GM19397 (cell line): ENCODE data around the gene SRP54.
"Not testable (repeated sequence)": the region's sequence is repeated elsewhere in the genome, so short reads cannot be mapped to it uniquely, and the experiment has no call there.

Source experiments
- ATAC-seq: cut with Tn5 transposase; IDR thresholded peaks from one replicate; pipeline ENCODE4 v1.9.1; 2021; ENCODE audit warnings: mild to moderate bottlenecking, moderate library complexity; ENCODE audit not compliant: unreplicated experiment

Gene SRP54

GRCh38 chr14:34983148-34983760, 462 bp downstream of the SRP54 start:
- peak; percentile 14 for ATAC-seq

GRCh38 chr14:34983786-34984185, 994 bp downstream of the SRP54 start:
- no peak for ATAC-seq

DNA sequence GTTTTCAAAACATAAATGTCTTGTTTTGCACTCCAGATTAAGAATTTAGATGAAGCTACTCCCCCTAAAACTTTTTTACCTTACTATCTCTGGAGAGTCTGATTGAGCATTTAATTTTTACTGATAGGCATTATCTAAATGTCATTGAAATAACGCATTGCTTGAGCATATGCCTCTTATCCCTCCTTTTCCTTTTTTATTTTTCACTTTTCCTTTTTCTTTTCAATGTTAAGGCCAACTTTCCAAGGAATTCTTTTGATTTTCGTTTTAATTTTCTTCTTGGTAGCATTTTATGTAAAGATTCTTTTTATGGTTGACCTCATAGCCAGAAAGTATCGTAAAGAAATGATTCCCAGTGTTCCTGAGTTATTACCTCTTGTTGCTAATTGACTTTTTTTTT, 2.9 kb downstream of the SRP54 start:
- ATAC-seq: no peak

GRCh38 chr14:34987180-34987579, 4.4 kb downstream of the SRP54 start:
- ATAC-seq: no peak

DNA sequence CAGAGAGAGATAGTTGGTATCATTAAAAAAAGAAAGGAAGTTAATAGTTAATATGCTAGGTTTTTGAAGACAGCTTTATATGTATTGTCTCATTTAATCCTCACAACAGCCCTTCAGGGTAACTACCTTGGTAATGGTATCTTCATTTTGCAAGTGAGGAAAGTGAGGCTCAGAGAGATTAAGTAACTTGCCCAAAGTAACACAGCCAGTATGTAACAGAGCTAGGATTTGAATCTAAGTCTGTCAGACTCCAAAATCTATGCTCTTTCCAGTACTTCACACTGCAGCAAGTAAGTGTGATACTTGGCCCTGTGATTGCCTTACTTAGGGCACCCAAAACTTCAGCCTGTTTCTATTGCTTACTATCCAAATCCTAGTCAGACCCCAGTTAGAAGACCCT, 7.0 kb downstream of the SRP54 start:
- no peak for ATAC-seq

- no peak for ATAC-seq
Measured at GRCh38 chr14:34993426-34993825, 10.6 kb downstream of the SRP54 start.

DNA sequence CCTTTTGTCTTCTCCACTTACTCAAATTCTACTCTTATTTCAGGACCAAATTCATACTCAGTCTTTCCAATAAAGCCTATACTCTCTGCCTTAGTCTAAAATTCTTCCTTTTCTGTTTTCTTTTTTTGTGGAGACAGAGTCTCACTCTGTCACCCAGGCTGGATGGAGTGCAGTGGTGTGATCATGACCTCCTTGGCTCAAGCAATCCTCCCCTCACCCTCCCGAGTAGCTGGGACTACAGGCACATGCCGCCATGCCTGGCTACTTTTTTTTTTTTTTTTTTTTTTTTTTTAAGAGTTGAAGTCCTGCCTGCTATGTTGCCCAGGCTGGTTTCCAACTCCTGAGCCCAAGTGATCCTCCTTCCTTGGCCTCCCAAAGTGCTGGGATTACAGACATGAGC, 11.9 kb downstream of the SRP54 start:
- no peak for ATAC-seq

GRCh38 chr14:34997762-34998161, 15.0 kb downstream of the SRP54 start:
- no peak for ATAC-seq

DNA sequence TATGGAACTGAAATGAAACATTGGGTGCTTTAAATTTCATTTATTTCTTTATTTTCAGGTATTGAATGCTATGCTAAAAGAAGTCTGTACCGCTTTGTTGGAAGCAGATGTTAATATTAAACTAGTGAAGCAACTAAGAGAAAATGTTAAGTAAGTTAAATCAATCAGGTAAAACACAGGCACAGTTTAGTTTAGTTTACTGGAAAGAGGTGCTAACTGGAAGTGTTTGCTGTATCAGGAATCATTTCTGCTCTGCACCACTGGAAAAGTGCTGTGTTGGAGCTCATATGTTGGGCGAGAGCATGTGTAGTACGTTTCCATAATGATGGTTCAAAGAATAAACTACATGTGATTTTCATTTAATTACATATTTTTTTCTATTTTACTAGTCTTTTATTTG, 16.7 kb downstream of the SRP54 start:
- no peak for ATAC-seq

DNA sequence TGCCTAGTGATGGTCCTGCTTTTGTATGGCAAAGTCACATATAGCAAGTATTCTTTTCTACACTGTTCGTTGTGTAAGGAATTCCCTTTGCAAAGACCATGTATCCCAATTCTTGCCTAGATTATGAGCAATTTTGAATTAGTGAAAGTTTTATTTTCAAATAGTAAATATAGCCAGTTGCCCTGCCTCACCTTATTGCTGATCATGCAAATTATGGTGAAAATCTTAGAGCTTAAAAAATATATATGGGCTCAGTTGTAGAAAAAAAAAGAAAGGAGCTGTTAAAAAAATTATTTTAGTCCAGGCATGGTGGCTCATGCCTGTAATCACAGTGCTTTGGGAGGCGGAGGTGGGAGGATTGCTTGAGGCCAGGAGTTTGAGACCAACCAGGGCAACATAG, 18.8 kb downstream of the SRP54 start:
- ATAC-seq: no peak

GRCh38 chr14:35004839-35005238, 22.0 kb downstream of the SRP54 start:
- no peak for ATAC-seq

DNA sequence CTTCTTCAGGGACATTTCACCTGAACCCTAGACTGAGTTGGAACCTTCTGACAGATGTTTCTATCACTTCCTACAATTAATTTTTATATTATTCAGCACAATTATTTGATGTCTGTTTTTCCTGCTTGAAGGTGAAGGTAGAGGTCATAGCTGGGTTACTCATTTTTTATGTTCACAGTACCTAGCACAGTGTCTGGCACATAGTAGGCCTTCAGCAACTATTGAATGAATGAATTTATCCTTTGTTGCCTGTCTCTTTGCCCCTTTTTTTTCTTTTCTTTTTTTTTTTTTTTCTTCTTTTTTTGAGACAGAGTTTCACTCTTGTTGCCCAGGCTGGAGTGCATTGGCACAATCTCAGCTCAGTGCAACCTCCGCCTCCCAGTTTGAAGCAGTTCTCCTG, 33.8 kb downstream of the SRP54 start:
- no peak for ATAC-seq

DNA sequence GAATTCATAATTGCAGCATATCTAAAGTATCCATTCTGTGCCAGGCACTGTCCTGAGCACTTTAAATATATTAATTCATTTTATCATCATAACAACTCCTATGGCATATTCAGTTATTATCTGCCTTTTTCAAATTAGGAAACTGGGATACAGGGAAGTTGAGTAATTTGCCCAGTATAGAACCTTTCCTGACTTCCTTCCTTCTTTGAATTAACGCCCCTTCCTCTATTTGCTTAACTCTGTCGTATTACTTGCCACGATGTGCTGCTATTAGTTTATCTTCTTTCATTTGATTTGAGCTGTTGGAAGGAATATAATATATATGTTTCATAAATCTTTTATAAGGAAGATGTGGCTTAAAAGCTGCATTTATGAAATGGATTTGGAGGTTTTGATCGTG, 37.9 kb downstream of the SRP54 start:
- ATAC-seq: no peak

DNA sequence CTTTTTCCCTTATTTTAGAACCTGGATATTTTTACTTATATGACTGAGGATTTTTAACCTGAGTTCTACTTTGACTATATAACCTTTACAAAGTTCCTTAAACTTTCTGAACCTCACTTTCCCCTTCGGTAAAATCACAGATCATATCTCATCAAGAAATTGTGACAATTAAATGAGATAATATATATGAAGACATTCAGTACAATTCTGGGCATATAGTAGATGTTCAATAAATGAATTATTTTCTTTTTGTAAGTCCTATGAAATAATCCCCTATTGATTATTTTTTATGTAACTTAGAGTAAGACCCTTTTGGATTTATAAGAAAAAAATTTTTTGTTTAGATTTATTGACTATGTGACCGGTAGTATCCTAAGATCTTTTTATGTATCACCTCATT, 45.6 kb downstream of the SRP54 start:
- no peak for ATAC-seq

- no peak for ATAC-seq
Measured at GRCh38 chr14:35032562-35032961, 49.8 kb downstream of the SRP54 start.

GRCh38 chr14:35034440-35034833, 51.6 kb downstream of the SRP54 start:
- ATAC-seq: no peak

- not testable (repeated sequence) for ATAC-seq
Measured at GRCh38 chr14:35034944-35035554, 52.3 kb downstream of the SRP54 start.

DNA sequence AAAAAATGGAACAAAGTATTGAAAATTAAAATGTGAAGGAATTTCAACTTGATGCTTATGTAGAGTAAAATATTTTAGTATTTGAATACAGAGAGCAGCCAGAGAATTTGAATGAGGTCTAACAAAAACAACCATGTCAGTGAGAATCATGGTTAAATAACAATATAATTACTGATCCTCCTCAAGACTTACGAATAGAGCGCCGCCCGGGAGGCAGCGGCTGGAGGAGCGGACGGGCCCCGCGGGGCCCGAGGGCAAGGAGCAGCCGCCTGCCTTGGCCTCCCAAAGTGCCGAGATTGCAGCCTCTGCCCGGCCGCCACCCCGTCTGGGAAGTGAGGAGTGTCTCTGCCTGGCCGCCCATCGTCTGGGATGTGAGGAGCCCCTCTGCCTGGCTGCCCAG, 55.5 kb downstream of the SRP54 start:
- not testable (repeated sequence) for ATAC-seq

- no peak for ATAC-seq
Measured at GRCh38 chr14:35042632-35043031, 59.8 kb downstream of the SRP54 start.

- no peak for ATAC-seq
Measured at GRCh38 chr14:35043046-35043445, 60.3 kb downstream of the SRP54 start.

GRCh38 chr14:35044939-35045797, 62.4 kb downstream of the SRP54 start:
- ATAC-seq: no peak

DNA sequence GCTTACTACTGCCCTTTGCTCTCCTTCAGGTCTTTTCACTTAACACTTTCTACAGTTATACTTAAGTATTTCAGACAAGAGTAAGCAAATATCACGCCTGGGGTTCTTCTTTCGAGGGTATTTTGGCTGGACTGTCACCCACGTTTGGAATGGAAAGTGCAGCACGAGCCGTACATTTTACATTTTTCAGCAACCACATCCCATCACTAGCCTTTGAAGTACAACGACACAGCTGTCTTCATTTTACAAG, 62.9 kb downstream of the SRP54 start:
- no peak for ATAC-seq
